Mesodermal cell (in vitro differentiated cells): Measurements from ENCODE around the gene SH3PXD2A.

Experiments
- H3K27ac ChIP-seq: 2 replicates; pipeline ENCODE4 v1.7.0; 2013; ENCODE audit warnings: mild to moderate bottlenecking, low read depth, low read length, moderate library complexity; ENCODE audit not compliant: severe bottlenecking
- H3K36me3 ChIP-seq: 2 replicates; pipeline ENCODE4 v1.7.1; 2013; ENCODE audit warnings: mild to moderate bottlenecking, low read length, moderate library complexity; ENCODE audit not compliant: control insufficient read depth, insufficient read depth
- H3K4me1 ChIP-seq: one replicate; pipeline ENCODE4 v1.7.1; 2013; ENCODE audit warnings: mild to moderate bottlenecking, low read length; ENCODE audit not compliant: insufficient read depth, control insufficient read depth, poor library complexity, severe bottlenecking
- H3K4me3 ChIP-seq: 2 replicates; pipeline ENCODE4 v1.7.0; 2013; ENCODE audit warnings: low read length, control low read depth, mild to moderate bottlenecking; ENCODE audit not compliant: insufficient read depth, poor library complexity, severe bottlenecking; ENCODE audit errors: extremely low read depth
- H3K9me3 ChIP-seq: 2 replicates; pipeline ENCODE4 v1.7.1; 2013; ENCODE audit warnings: mild to moderate bottlenecking, low read length, moderate library complexity; ENCODE audit not compliant: control insufficient read depth
- WGBS, 2 experiments: methylation state at CpG; one replicate each; pipeline ENCODE4 v1.1.5; 2013; ENCODE audit warnings: missing lambda C conversion rate in 2 of 2; ENCODE audit not compliant: insufficient coverage in 2 of 2; 5-methylcytosine and 5-hydroxymethylcytosine counted together

SH3PXD2A gene

GRCh38 chr10:103723557-103723956 is 131.8 kb downstream of the SH3PXD2A start:
- Histone ChIP-seq H3K4me1 (peaks cover 32% of the 10 kb centered on the region), H3K27ac (no peak overlapping the region), H3K4me3 (no peak overlapping the region), H3K36me3 (peaks cover 75% of the 10 kb centered on the region), H3K9me3 (no peaks in the 10 kb centered on the region)
- 100% methylated on average over 1 of the region's 3 CpGs; no CpG with 5 or more reads in 1 of the 2 experiments for WGBS, 2 experiments

DNA sequence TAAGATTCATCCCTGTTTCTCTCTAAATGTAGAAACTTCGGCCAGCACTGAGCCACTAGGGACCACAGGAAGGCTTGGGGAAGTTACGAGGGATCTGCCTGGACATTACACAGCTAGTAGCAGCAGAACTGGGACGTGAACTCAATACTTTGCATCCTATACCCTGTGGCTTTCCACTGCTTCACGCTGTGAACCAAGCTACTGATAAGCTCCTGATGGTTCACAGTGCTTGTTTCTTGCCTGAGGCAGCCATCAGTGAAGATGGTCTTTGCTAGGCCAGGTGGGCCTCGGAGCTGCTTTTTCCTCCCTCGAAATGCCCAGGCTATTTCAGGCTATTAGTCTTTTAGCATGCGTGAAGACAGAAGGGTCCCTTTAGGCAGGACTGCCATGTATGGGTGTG is 132.7 kb downstream of the SH3PXD2A start:
- no peak overlapping the region for H3K27ac ChIP-seq
- WGBS, 2 experiments, result 78 to 82% methylated on average over 7 of the region's 7 CpGs
- H3K36me3 ChIP-seq, result peaks cover 72% of the 10 kb centered on the region
- H3K4me1 ChIP-seq, result peaks cover 39% of the 10 kb centered on the region
- no peaks in the 10 kb centered on the region for H3K9me3 ChIP-seq
- no peak overlapping the region for H3K4me3 ChIP-seq

DNA sequence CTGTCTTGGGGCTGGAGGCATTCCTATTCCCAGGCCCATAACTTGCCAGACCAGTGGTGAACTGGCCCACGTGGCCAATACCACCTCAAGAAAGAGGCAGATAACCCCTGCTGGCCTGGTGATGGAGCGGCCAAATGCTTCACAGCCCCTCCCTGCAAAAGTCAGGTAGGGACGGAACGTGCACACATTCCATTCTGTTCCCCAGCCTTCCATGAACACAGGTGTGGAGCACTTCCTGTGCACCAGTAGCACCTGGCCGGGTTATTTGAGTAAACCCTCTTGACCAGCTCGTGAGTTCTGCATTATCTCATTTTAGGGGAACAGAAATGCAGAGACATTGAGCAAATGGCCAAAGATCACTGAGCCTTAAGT is 134.4 kb downstream of the SH3PXD2A start:
- Histone ChIP-seq H3K4me1 (peaks cover 50% of the 10 kb centered on the region), H3K4me3 (no peak overlapping the region), H3K27ac (peak overlapping the region; percentile 79), H3K9me3 (no peaks in the 10 kb centered on the region), H3K36me3 (peaks cover 62% of the 10 kb centered on the region)
- 93 to 94% methylated on average over 5 to 6 of the region's 6 CpGs for WGBS, 2 experiments

DNA sequence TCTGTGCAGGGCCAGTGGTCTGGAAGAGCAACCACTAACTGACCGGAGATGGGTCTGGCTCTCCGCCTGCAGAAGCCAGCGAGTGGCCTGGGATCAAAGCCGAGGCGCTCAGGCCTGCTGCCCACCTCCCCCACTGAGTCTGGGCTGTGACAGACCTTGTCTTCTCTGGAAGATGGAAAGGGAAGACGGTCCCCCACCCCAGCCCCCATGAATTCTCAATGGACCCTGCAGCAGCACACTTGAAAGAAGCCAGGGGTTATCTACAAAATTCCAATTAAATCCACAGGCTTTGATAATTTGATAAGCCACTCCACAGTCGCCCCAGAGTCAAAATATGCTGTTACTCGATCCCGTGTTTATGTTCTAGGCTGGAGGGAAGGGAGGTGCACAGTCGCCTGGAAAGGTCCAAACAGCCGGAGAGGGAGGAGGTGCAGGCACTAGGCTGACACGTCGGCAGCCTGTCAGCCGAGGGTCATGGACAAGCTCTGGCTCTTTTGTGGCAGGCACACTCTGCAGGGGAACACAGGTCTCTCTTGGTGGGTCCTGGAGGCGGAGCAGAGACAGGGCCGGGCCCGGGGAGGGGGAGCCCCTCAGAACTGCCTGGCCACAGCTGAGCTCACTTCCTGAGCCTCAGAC is 134.9 kb downstream of the SH3PXD2A start:
- Histone ChIP-seq H3K36me3 (peaks cover 60% of the 10 kb centered on the region), H3K4me1 (peaks cover 55% of the 10 kb centered on the region), H3K27ac (peak overlapping the region; percentile 79), H3K4me3 (no peak overlapping the region), H3K9me3 (no peaks in the 10 kb centered on the region)
- 63 to 68% methylated on average over 10 to 15 of the region's 17 CpGs for WGBS, 2 experiments

DNA sequence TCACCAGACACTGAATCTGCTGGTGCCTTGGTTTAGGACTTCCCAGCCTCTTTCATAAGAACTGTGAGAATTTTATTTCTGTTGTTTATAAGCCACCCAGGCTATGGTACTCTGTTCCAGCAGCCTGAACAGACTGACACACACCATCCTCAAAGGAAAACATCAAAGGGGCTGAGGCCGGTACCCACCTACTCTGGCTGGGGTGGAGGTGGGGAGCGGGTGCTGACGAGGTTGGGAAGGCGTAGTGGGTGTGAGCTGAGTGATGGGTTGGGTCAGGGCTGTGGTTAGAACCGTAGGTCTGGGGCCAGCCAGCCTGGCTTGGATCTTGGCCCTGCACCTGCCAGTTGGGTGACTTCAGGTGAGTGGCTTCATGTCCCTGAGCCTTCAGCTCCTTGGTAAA is 136.3 kb downstream of the SH3PXD2A start:
- no peak overlapping the region for H3K4me3 ChIP-seq
- 100% methylated on average over 2 to 4 of the region's 5 CpGs for WGBS, 2 experiments
- no peak overlapping the region for H3K27ac ChIP-seq

DNA sequence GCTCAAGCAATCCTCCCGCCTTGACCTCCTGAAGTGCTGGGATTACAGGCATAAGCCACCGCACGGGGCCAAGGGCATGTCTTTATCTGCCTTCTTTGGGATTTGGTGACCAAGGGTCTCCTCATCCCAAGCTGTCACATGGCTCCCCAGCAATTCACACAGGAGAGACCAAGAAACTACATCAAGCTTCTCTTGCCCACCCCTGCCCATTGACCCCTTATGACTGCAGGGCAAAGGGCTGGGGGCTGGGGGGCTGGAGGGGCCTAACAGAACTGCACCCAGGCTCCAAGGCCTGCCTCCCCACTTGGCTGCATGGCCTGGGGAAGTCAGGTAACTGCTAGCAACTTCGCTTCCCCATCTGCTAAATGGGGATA is 137.1 kb downstream of the SH3PXD2A start:
- Histone ChIP-seq H3K9me3 (no peaks in the 10 kb centered on the region), H3K4me3 (no peak overlapping the region), H3K36me3 (peaks cover 41% of the 10 kb centered on the region), H3K27ac (no peak overlapping the region), H3K4me1 (peaks cover 77% of the 10 kb centered on the region)
- 86% methylated on average over 3 of the region's 4 CpGs; no CpG with 5 or more reads in 1 of the 2 experiments for whole genome bisulfite sequencing, 2 experiments

More for the DNA sequence above, 136.3 kb downstream of the SH3PXD2A start:
- Histone ChIP-seq H3K36me3 (peaks cover 49% of the 10 kb centered on the region), H3K9me3 (no peaks in the 10 kb centered on the region), H3K4me1 (peaks cover 69% of the 10 kb centered on the region)

- Histone ChIP-seq H3K4me3 (no peak overlapping the region), H3K4me1 (peaks cover 79% of the 10 kb centered on the region), H3K9me3 (no peaks in the 10 kb centered on the region), H3K27ac (peak overlapping the region; percentile 83), H3K36me3 (peaks cover 36% of the 10 kb centered on the region)
- WGBS, 2 experiments, result 79 to 84% methylated on average over 9 of the region's 11 CpGs
These were observed 137.8 kb downstream of the SH3PXD2A start for GRCh38 chr10:103717341-103718246.

DNA sequence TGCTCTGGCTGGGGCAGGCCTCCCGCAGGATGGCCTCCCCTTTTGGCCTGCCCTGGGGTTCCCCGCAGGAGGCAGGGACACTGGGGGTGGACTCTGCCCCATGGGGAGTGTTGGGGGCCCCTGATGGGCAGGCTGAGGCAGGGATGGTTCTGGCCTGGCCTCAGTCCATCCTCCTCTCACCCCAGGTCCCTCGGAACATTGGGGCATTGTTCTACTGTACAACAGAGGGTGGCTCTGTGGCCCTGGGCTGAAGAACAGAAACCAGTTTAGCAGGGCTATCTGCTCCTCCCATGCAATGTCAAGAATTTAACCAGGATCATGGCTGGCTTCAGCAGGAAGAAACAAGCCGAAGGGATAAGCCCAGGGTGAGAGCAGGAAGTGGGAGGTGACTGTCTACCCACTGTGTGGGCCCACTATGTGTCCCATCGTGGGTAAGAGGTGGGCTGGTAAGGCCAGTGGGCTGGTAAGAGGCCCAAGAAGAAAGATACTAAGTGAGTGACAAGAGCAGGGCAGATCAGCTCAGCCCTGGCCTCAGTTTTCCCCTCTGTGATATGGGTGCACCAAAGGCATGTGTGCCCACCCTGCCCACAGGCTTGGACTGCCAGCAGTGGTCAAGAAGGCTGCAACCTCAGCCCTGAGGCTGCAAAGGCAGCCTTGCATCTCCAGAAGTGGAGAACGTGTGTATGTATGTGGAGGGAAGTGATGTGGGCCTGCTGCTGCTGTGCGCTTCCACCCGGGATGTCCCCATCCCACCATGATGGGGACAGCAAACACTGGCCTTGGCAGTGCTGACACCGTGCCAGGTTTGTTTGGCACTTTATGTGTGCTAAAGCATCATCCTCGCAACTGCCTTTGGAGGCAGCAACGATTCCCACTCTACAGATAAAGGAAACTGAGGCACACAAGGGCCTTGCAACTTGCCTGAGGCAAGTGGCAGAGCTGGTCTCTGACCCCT is 138.9 kb downstream of the SH3PXD2A start:
- 91% methylated on average over 9 to 10 of the region's 11 CpGs for WGBS, 2 experiments
- Histone ChIP-seq H3K27ac (peak overlapping the region; percentile 83), H3K4me3 (no peak overlapping the region), H3K9me3 (no peaks in the 10 kb centered on the region), H3K36me3 (peaks cover 30% of the 10 kb centered on the region), H3K4me1 (peaks cover 73% of the 10 kb centered on the region)

GRCh38 chr10:103715430-103715829 is 139.9 kb downstream of the SH3PXD2A start:
- Histone ChIP-seq H3K9me3 (no peaks in the 10 kb centered on the region), H3K36me3 (peaks cover 25% of the 10 kb centered on the region), H3K4me3 (no peak overlapping the region), H3K4me1 (peaks cover 63% of the 10 kb centered on the region), H3K27ac (peak overlapping the region; percentile 83)
- 86 to 98% methylated on average over 6 to 7 of the region's 8 CpGs for WGBS, 2 experiments

- Histone ChIP-seq H3K4me3 (no peak overlapping the region), H3K4me1 (peaks cover 57% of the 10 kb centered on the region), H3K36me3 (peaks cover 18% of the 10 kb centered on the region), H3K27ac (no peak overlapping the region), H3K9me3 (no peaks in the 10 kb centered on the region)
- 93 to 100% methylated on average over 2 to 5 of the region's 7 CpGs for WGBS, 2 experiments
These were observed 141.0 kb downstream of the SH3PXD2A start for GRCh38 chr10:103714232-103714891.
